GM23338 (cell line): ENCODE results near the gene CES3. TPM values are rescaled to one million over a fixed set of nuclear protein-coding genes. Genes with fewer than 3 reads are reported as not detected.

Source experiments
- ATAC-seq: fragments of 200-7000 bp; cut with Tn5 transposase; 3 replicates; pipeline ENCODE4 v1.9.1; 2020
- DNase-seq: peaks from one replicate; pipeline ENCODE4 v3.0.0-alpha.2; 2015; ENCODE audit warnings: low spot score
- H2AFZ ChIP-seq: fragments of 200-600 bp; sonication (generic); 2 replicates; pipeline ENCODE4 v1.8.0; 2016; ENCODE audit warnings: antibody characterized with exemption, mild to moderate bottlenecking, moderate library complexity
- H3F3A ChIP-seq: fragments of 200-600 bp; sonication (generic); replicated peaks from 2 replicates; pipeline ENCODE4 v1.8.0; 2017; ENCODE audit warnings: antibody characterized with exemption, mixed run types, low read depth
- H3K27ac ChIP-seq: fragments of 200-600 bp; sonication (generic); 2 replicates; pipeline ENCODE4 v1.6.1; 2016; ENCODE audit warnings: low read depth
- H3K27me3 ChIP-seq: fragments of 200-600 bp; sonication (generic); 2 replicates; pipeline ENCODE4 v1.8.0; 2016; ENCODE audit warnings: mild to moderate bottlenecking, mixed run types, moderate library complexity; ENCODE audit not compliant: insufficient read depth
- H3K36me3 ChIP-seq: fragments of 200-600 bp; sonication (generic); 2 replicates; pipeline ENCODE4 v1.8.0; 2016; ENCODE audit warnings: mild to moderate bottlenecking; ENCODE audit not compliant: insufficient read depth
- H3K4me1 ChIP-seq: fragments of 200-600 bp; sonication (generic); 2 replicates; pipeline ENCODE4 v1.8.0; 2016; ENCODE audit warnings: mild to moderate bottlenecking, moderate library complexity; ENCODE audit not compliant: insufficient read depth
- H3K4me2 ChIP-seq: fragments of 200-600 bp; sonication (generic); 2 replicates; pipeline ENCODE4 v1.7.1; 2017; ENCODE audit warnings: mixed run types
- H3K4me3 ChIP-seq: fragments of 200-600 bp; sonication (generic); 2 replicates; pipeline ENCODE4 v1.6.1; 2016; ENCODE audit warnings: mixed run types
- H3K79me2 ChIP-seq: fragments of 200-600 bp; sonication (generic); replicated peaks from 2 replicates; pipeline ENCODE4 v1.8.0; 2017; ENCODE audit warnings: mild to moderate bottlenecking; ENCODE audit not compliant: insufficient read depth
- H3K9me2 ChIP-seq: fragments of 200-600 bp; sonication (generic); 2 replicates; pipeline ENCODE4 v1.8.0; 2017; ENCODE audit not compliant: insufficient read depth
- H4K20me1 ChIP-seq: fragments of 200-600 bp; sonication (generic); replicated peaks from 2 replicates; pipeline ENCODE4 v1.8.0; 2017; ENCODE audit warnings: mild to moderate bottlenecking; ENCODE audit not compliant: insufficient read depth
- H3K27ac Mint-ChIP-seq: 2 replicates; pipeline ENCODE4 v1.8.0; 2020; ENCODE audit warnings: inconsistent platforms, mild to moderate bottlenecking, moderate library complexity, mixed read lengths
- H3K27me3 Mint-ChIP-seq: 3 replicates; pipeline ENCODE4 v1.8.0; 2022; ENCODE audit warnings: low read depth, mild to moderate bottlenecking, moderate library complexity, mixed read lengths, inconsistent platforms; ENCODE audit not compliant: insufficient read depth, poor library complexity
- H3K36me3 Mint-ChIP-seq: 3 replicates; pipeline ENCODE4 v1.8.0; 2021; ENCODE audit warnings: low read depth, mild to moderate bottlenecking, inconsistent platforms, moderate library complexity, mixed read lengths
- H3K4me1 Mint-ChIP-seq: 3 replicates; pipeline ENCODE4 v1.8.0; 2020; ENCODE audit warnings: mild to moderate bottlenecking, inconsistent platforms, mixed read lengths
- H3K4me3 Mint-ChIP-seq: 3 replicates; pipeline ENCODE4 v1.8.0; 2021; ENCODE audit warnings: moderate library complexity, mild to moderate bottlenecking, inconsistent platforms, mixed read lengths
- H3K9me3 Mint-ChIP-seq: 3 replicates; pipeline ENCODE4 v1.8.0; 2020; ENCODE audit warnings: moderate library complexity, mild to moderate bottlenecking, inconsistent platforms, mixed read lengths
- CREB1 ChIP-seq: fragments of 250-450 bp; sonication (Bioruptor Pico); IDR thresholded peaks from 2 replicates; pipeline ENCODE4 v1.5.0; 2020; ENCODE audit warnings: low read depth, mild to moderate bottlenecking, moderate library complexity
- EZH2 ChIP-seq: fragments of 200-600 bp; sonication (generic); IDR thresholded peaks from one replicate; pipeline ENCODE4 v1.8.0; 2017; ENCODE audit warnings: antibody characterized with exemption, mild to moderate bottlenecking, low read depth; ENCODE audit not compliant: unreplicated experiment
- EZH2phosphoT487 ChIP-seq: fragments of 200-600 bp; sonication (generic); IDR thresholded peaks from one replicate; pipeline ENCODE4 v1.8.1; 2018; ENCODE audit warnings: antibody characterized with exemption; ENCODE audit not compliant: unreplicated experiment
- JUNB ChIP-seq: IDR thresholded peaks from one replicate; pipeline ENCODE4 v1.6.1; 2016; ENCODE audit warnings: antibody characterized with exemption; ENCODE audit not compliant: unreplicated experiment
- NANOG ChIP-seq: IDR thresholded peaks from 2 replicates; pipeline ENCODE4 v1.6.1; 2016; ENCODE audit warnings: antibody characterized with exemption, borderline replicate concordance
- POLR2AphosphoS5 ChIP-seq: IDR thresholded peaks from 2 replicates; pipeline ENCODE4 v1.6.1; 2016; ENCODE audit warnings: antibody characterized with exemption, low read depth
- STAT1 ChIP-seq: IDR thresholded peaks from one replicate; pipeline ENCODE4 v1.6.1; 2016; ENCODE audit warnings: antibody characterized with exemption; ENCODE audit not compliant: unreplicated experiment
- ZNF114 ChIP-seq: fragments of 250-450 bp; sonication (Bioruptor Pico); IDR thresholded peaks from 2 replicates; pipeline ENCODE4 v1.5.0; 2020; ENCODE audit warnings: mild to moderate bottlenecking, moderate library complexity
- ZNF331 ChIP-seq: fragments of 250-450 bp; sonication (Bioruptor Pico); IDR thresholded peaks from 2 replicates; pipeline ENCODE4 v1.5.0; 2020; ENCODE audit warnings: low read depth, mild to moderate bottlenecking, moderate library complexity
- polyA plus RNA-seq: library from polyadenylated mRNA; unstranded; fragments of >200 nt; fragmentation: Nextera tagmentation; extraction: Ambion mirVana; gene quantifications from 2 replicates; pipeline ENCODE4 v1.2.1, GENCODE V29; 2016
- total RNA-seq: library from RNA; depleted of rRNA; stranded (reverse); fragments of >200 nt; shearing (Covaris generic); gene quantifications from 2 replicates; pipeline ENCODE4 v1.2.3, GENCODE V29; 2014
- TF ChIP-seq, protein P1 (sequence below): fragments of 250-450 bp; sonication (Bioruptor Pico); IDR thresholded peaks from 2 replicates; pipeline ENCODE4 v1.5.0; 2020; ENCODE audit warnings: mild to moderate bottlenecking, moderate library complexity
- TF ChIP-seq, protein P2 (sequence below): IDR thresholded peaks from 2 replicates; pipeline ENCODE4 v1.6.1; 2016; ENCODE audit warnings: antibody characterized with exemption
- TF ChIP-seq, protein P3 (sequence below): IDR thresholded peaks from one replicate; pipeline ENCODE4 v1.6.1; 2018; ENCODE audit warnings: antibody characterized with exemption; ENCODE audit not compliant: unreplicated experiment

CES3 gene
- total and polyA plus RNA-seq, 2 experiments from 2014 or later, result 0.55 to 1.0 TPM

DNA sequence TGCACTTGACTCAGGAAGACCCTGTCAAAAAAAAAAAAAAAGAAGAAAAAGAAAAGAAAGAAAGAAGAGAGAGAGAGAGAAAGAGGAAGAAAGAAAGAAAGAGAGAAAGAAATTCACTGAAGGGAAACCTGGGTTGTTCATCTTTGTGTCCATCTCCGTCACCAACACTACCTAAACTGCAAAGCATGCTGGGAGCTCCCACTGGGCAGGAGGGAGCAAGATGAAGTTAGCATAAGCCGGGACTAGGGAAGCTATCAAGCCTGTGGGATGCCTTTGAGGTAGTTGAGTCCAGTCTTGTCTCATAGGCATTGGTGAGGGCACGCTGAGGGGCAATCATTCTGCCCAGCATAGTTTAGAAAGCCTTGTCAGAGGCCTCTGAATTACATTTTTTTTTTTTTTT lies 60.3 kb downstream of the CES3 start (continued):
- TF ChIP-seq ZNF331 (CRISPR knock-in tag), result no peak
- TF ChIP-seq STAT1, result no peak
- TF ChIP-seq POLR2AphosphoS5, result no peak
- TF ChIP-seq NANOG, result no peak

DNA sequence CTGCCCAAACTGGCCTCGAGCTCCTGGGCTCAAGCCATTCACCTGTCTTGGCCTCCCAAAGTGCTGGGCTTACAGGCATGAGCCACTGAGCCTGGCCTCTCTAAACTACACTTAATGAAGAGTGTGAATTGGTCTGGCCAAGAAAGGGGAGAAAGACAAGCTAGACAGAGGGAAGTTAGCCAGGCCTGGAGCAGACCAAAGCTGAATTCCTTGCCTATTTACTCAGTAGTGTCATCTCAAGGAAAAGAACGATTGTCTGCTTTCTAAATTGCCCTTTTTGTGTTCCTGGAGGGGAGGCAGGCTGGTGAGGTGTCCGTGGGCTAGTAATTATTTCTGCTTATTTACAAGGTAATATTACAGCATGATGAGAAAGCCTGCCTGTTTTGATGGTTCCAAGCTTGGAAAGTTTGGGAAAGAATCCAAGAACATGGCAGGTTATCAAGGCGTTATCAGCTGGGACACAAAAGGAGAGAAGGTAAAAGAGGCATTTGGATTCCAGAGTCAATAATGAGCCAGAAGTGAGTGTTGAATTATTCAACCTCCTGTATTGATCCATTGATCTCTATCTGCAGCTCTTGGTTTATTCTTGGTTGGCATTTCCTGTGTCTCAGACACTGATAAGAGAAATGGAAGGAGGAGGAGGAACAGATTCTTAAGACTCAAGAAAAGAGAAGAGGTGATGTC lies 61.6 kb downstream of the CES3 start:
- Histone ChIP-seq H3K9me2 (no peaks in the 10 kb centered on the region), H3F3A (no peaks in the 10 kb centered on the region), H3K4me2 (no peak overlapping the region), H2AFZ (peak overlapping the region; percentile 18; the same call in 1 of the 2 replicates), H4K20me1 (no peaks in the 10 kb centered on the region), H3K27ac (no peak overlapping the region), H3K36me3 (no peaks in the 10 kb centered on the region), H3K4me3 (no peak overlapping the region), H3K4me1 (no peaks in the 10 kb centered on the region), H3K79me2 (no peaks in the 10 kb centered on the region), H3K27me3 (no peaks in the 10 kb centered on the region)
- H3K27me3 Mint-ChIP-seq, result peaks cover 7% of the 10 kb centered on the region
- H3K36me3 Mint-ChIP-seq, result no peaks in the 10 kb centered on the region
- H3K4me1 Mint-ChIP-seq, result peaks cover 6% of the 10 kb centered on the region
- H3K27ac Mint-ChIP-seq, result no peak overlapping the region
- no peak overlapping the region for H3K4me3 Mint-ChIP-seq
- DNase-seq, result no peak
- no peak for ATAC-seq
- no peaks in the 10 kb centered on the region for H3K9me3 Mint-ChIP-seq
- TF ChIP-seq CREB1 (CRISPR knock-in tag) (no peak), EZH2 (no peak), EZH2phosphoT487 (no peak), ZNF331 (CRISPR knock-in tag) (no peak), ZNF114 (no peak), POLR2AphosphoS5 (no peak), STAT1 (no peak), NANOG (no peak), JUNB (no peak)
- TF ChIP-seq, protein P1, sequence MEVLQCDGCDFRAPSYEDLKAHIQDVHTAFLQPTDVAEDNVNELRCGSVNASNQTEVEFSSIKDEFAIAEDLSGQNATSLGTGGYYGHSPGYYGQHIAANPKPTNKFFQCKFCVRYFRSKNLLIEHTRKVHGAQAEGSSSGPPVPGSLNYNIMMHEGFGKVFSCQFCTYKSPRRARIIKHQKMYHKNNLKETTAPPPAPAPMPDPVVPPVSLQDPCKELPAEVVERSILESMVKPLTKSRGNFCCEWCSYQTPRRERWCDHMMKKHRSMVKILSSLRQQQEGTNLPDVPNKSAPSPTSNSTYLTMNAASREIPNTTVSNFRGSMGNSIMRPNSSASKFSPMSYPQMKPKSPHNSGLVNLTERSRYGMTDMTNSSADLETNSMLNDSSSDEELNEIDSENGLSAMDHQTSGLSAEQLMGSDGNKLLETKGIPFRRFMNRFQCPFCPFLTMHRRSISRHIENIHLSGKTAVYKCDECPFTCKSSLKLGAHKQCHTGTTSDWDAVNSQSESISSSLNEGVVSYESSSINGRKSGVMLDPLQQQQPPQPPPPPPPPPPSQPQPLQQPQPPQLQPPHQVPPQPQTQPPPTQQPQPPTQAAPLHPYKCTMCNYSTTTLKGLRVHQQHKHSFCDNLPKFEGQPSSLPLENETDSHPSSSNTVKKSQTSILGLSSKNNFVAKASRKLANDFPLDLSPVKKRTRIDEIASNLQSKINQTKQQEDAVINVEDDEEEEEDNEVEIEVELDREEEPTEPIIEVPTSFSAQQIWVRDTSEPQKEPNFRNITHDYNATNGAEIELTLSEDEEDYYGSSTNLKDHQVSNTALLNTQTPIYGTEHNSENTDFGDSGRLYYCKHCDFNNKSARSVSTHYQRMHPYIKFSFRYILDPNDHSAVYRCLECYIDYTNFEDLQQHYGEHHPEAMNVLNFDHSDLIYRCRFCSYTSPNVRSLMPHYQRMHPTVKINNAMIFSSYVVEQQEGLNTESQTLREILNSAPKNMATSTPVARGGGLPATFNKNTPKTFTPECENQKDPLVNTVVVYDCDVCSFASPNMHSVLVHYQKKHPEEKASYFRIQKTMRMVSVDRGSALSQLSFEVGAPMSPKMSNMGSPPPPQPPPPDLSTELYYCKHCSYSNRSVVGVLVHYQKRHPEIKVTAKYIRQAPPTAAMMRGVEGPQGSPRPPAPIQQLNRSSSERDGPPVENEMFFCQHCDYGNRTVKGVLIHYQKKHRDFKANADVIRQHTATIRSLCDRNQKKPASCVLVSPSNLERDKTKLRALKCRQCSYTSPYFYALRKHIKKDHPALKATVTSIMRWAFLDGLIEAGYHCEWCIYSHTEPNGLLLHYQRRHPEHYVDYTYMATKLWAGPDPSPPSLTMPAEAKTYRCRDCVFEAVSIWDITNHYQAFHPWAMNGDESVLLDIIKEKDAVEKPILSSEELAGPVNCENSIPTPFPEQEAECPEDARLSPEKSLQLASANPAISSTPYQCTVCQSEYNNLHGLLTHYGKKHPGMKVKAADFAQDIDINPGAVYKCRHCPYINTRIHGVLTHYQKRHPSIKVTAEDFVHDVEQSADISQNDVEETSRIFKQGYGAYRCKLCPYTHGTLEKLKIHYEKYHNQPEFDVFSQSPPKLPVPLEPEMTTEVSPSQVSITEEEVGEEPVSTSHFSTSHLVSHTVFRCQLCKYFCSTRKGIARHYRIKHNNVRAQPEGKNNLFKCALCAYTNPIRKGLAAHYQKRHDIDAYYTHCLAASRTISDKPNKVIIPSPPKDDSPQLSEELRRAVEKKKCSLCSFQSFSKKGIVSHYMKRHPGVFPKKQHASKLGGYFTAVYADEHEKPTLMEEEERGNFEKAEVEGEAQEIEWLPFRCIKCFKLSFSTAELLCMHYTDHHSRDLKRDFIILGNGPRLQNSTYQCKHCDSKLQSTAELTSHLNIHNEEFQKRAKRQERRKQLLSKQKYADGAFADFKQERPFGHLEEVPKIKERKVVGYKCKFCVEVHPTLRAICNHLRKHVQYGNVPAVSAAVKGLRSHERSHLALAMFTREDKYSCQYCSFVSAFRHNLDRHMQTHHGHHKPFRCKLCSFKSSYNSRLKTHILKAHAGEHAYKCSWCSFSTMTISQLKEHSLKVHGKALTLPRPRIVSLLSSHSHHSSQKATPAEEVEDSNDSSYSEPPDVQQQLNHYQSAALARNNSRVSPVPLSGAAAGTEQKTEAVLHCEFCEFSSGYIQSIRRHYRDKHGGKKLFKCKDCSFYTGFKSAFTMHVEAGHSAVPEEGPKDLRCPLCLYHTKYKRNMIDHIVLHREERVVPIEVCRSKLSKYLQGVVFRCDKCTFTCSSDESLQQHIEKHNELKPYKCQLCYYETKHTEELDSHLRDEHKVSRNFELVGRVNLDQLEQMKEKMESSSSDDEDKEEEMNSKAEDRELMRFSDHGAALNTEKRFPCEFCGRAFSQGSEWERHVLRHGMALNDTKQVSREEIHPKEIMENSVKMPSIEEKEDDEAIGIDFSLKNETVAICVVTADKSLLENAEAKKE (CRISPR knock-in tag), result no peak
- TF ChIP-seq, protein P2, sequence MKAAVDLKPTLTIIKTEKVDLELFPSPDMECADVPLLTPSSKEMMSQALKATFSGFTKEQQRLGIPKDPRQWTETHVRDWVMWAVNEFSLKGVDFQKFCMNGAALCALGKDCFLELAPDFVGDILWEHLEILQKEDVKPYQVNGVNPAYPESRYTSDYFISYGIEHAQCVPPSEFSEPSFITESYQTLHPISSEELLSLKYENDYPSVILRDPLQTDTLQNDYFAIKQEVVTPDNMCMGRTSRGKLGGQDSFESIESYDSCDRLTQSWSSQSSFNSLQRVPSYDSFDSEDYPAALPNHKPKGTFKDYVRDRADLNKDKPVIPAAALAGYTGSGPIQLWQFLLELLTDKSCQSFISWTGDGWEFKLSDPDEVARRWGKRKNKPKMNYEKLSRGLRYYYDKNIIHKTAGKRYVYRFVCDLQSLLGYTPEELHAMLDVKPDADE, result no peak
- TF ChIP-seq, protein P3, sequence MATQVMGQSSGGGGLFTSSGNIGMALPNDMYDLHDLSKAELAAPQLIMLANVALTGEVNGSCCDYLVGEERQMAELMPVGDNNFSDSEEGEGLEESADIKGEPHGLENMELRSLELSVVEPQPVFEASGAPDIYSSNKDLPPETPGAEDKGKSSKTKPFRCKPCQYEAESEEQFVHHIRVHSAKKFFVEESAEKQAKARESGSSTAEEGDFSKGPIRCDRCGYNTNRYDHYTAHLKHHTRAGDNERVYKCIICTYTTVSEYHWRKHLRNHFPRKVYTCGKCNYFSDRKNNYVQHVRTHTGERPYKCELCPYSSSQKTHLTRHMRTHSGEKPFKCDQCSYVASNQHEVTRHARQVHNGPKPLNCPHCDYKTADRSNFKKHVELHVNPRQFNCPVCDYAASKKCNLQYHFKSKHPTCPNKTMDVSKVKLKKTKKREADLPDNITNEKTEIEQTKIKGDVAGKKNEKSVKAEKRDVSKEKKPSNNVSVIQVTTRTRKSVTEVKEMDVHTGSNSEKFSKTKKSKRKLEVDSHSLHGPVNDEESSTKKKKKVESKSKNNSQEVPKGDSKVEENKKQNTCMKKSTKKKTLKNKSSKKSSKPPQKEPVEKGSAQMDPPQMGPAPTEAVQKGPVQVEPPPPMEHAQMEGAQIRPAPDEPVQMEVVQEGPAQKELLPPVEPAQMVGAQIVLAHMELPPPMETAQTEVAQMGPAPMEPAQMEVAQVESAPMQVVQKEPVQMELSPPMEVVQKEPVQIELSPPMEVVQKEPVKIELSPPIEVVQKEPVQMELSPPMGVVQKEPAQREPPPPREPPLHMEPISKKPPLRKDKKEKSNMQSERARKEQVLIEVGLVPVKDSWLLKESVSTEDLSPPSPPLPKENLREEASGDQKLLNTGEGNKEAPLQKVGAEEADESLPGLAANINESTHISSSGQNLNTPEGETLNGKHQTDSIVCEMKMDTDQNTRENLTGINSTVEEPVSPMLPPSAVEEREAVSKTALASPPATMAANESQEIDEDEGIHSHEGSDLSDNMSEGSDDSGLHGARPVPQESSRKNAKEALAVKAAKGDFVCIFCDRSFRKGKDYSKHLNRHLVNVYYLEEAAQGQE, result no peak
